Heart left ventricle (tissue), 16 donors: ENCODE results near the gene SCO1. TPM values are rescaled to one million over a fixed set of nuclear protein-coding genes. Genes with fewer than 3 reads are reported as not detected.
A peak's percentile ranks its signal among the peaks of the same experiment; 100 is the strongest.

Source experiments
- ATAC-seq, 4 donors: fragments of 200-7000 bp; cut with Tn5 transposase; one replicate each; pipeline ENCODE4 v1.9.1; 2020 to 2022; ENCODE audit warnings: moderate library complexity in 4 of 4, mild to moderate bottlenecking in 3 of 4, moderate number of reproducible peaks in 1 of 4
- DNase-seq, 5 donors: peaks; one replicate each; pipeline ENCODE4 v3.0.0-alpha.2; 2020
- H3K27ac ChIP-seq, 12 donors: fragments of 200-600 bp; sonication (generic) in 4 of 12; one replicate each; pipeline versions ENCODE4 v1.5.0 to v1.8.0; 2016 to 2022; ENCODE audit warnings: mild to moderate bottlenecking in 2 of 12
- H3K27me3 ChIP-seq, 9 donors: fragments of 200-600 bp; sonication (generic) in 2 of 9; one replicate each; pipeline versions ENCODE4 v1.5.1 to v1.8.0; 2016 to 2022; ENCODE audit warnings: mild to moderate bottlenecking in 3 of 9
- H3K36me3 ChIP-seq, 9 donors: fragments of 200-600 bp; sonication (generic) in 2 of 9; one replicate each; pipeline versions ENCODE4 v1.5.0 to v1.8.0; 2018 to 2022; ENCODE audit warnings: mild to moderate bottlenecking in 2 of 9
- H3K4me1 ChIP-seq, 12 donors: fragments of 200-600 bp; sonication (generic) in 4 of 12; one replicate each; pipeline versions ENCODE4 v1.5.0 to v1.8.0; 2016 to 2022; ENCODE audit warnings: mild to moderate bottlenecking in 3 of 12
- H3K4me3 ChIP-seq, 12 donors: fragments of 200-600 bp; sonication (generic) in 4 of 12; one replicate each; pipeline versions ENCODE4 v1.5.0 to v1.8.0; 2017 to 2022; ENCODE audit warnings: mild to moderate bottlenecking in 9 of 12, moderate library complexity in 4 of 12
- H3K9me3 ChIP-seq, 12 donors: fragments of 200-600 bp; sonication (generic) in 4 of 12; one replicate each; pipeline versions ENCODE4 v1.5.0 to v1.8.0; 2016 to 2022; ENCODE audit warnings: mild to moderate bottlenecking in 1 of 12
- POLR2A ChIP-seq, 2 donors: fragments of 450-650 bp; IDR thresholded peaks; one replicate each; pipeline ENCODE4 v1.6.1; 2017; ENCODE audit warnings: antibody characterized with exemption in 2 of 2, mild to moderate bottlenecking in 2 of 2, moderate library complexity in 2 of 2
- WGBS, 4 donors: extraction: QIAGEN DNeasy Blood & Tissue Kit in 2 of 4; methylation state at CpG; one replicate each; pipeline versions ENCODE4 v1.1.5 to v1.1.7; 2013 to 2018; 5-methylcytosine and 5-hydroxymethylcytosine counted together
- intact Hi-C, 10 donors: fragments of 100-400 bp; cut with DNase I; formaldehyde crosslinking; loops; one replicate each; pipeline versions ENCODE4 v1.11.1 to v1.14.2; 2022
- polyA plus RNA-seq, 2 donors: library from polyadenylated mRNA; stranded (reverse); fragments of 200-250 nt; gene quantifications; one replicate each; pipeline ENCODE4 v1.2.3, GENCODE V29; 2013
- total RNA-seq, 9 donors: library from RNA; depleted of rRNA in 2 of 9; stranded (reverse); fragments of >200 nt in 2 of 9; fragmentation: NEBNext Ultra II Directional in 3 of 9; extraction: Animal tissue kit (Norgen Biotek cat#: 25700) in 3 of 9; gene quantifications; one replicate each; pipeline versions ENCODE4 v1.1.0 to v1.2.4, GENCODE V29; 2016 to 2023
- TF ChIP-seq, protein P1 (sequence below), 12 donors: fragments of 200-600 bp; sonication (generic) in 4 of 12; IDR thresholded peaks; one replicate each; pipeline versions ENCODE4 v1.5.0 to v1.8.0; 2018 to 2022; ENCODE audit warnings: antibody characterized with exemption in 12 of 12, mild to moderate bottlenecking in 5 of 12
- donor health status: ischemic (EF 13 %, LVEDD 7.1; RV severe dilation, severe dysfunction).
- donor health status: healthy with polysubstance abuse.
- donor health status: DM: no; HTN: yes; CAD: no.
- donor health status: DM: no; HTN: no; CAD: no.
- donor health status: ischemic (EF 25% LVEDD 6.9; RV normal size, moderate dysfunction).
- donor health status: ischemic (EF 25% LVEDD 5.7; RV mildly dilated, moderate dysfunction).
- donor health status: healthy.
- donor health status: DM: yes; HTN: yes; CAD: no.
- donor health status: ischemic (EF 35%, LVEDD 5.7; RV mildly dilated, moderate dysfunction).
- donor health status: nonischemic (EF 11% LVEDD 7.7; RV severe dilation, severe dysfunction).
- donor health status: DM: yes; HTN: yes; CAD: no.
- donor health status: PGD.
- donor health status: ischemic (EF 29% LVEDD 5.4; RV normal size, mild dysfunction).
- donor health status: nonischemic (EF 23%, LVEDD 6.1; RV moderate dilation, normal function).

Gene SCO1
- total and polyA plus RNA-seq, 11 donors: 9.2 to 53.4 (median 31.4) TPM

DNA sequence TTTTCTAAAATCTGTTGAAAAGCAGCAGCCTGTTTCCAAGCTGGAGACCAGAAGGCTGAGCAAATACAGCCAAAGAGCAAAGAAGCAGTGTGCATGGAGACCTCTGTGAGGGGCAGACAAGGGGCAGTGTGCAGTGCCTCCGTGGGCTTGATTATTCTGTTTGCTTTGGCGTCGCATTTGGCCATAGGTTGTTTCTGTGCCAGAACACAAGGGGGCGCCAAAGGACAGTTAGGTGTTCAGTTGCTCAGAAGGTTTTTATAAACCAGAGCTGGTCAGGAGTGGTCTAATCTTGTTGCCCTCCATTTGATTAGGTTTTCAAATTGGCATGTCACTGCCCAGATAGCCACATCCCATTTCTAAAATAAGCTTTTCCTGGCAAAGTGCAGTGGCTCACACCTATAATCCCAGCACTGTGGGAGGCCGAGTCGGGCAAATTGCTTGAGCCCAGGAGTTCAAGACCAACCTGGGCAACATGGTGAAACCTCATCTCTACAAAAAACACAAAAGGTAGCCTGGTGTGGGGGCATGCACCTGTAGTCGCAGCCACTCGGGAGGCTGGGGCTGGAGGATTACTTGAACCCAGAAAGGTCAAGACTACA lies 50.8 kb downstream of the SCO1 start:
- no peak overlapping the region for H3K27ac ChIP-seq
- no peaks in the 10 kb centered on the region for H3K27me3 ChIP-seq
- H3K9me3 ChIP-seq: no peaks in the 10 kb centered on the region
- peak; percentile 63 to 80 (median 64) for DNase-seq
- peaks cover 0 to 3% (median 0%) of the 10 kb centered on the region in 12 donors for H3K4me1 ChIP-seq
- intact Hi-C loops: loop anchor here (1.0 to 10.0 kb wide), 6 partner anchors 196 to 498 kb away; no protein-coding TSS in a partner anchor
- WGBS, 4 donors: 41 to 45% (median 42%) methylated on average over 8 of the region's 8 CpGs
- no peak overlapping the region for H3K4me3 ChIP-seq
- peaks cover 0 to 16% (median 5%) of the 10 kb centered on the region in 9 donors for H3K36me3 ChIP-seq
- peak in 3 of 4 donors; percentile 51 to 73 (median 65) for ATAC-seq
- TF ChIP-seq POLR2A (IDR thresholded peaks at IDR 0.05): no peak
- TF ChIP-seq, protein P1, sequence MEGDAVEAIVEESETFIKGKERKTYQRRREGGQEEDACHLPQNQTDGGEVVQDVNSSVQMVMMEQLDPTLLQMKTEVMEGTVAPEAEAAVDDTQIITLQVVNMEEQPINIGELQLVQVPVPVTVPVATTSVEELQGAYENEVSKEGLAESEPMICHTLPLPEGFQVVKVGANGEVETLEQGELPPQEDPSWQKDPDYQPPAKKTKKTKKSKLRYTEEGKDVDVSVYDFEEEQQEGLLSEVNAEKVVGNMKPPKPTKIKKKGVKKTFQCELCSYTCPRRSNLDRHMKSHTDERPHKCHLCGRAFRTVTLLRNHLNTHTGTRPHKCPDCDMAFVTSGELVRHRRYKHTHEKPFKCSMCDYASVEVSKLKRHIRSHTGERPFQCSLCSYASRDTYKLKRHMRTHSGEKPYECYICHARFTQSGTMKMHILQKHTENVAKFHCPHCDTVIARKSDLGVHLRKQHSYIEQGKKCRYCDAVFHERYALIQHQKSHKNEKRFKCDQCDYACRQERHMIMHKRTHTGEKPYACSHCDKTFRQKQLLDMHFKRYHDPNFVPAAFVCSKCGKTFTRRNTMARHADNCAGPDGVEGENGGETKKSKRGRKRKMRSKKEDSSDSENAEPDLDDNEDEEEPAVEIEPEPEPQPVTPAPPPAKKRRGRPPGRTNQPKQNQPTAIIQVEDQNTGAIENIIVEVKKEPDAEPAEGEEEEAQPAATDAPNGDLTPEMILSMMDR (IDR thresholded peaks at IDR 0.05): peak; percentile 72 to 89 (median 83)

DNA sequence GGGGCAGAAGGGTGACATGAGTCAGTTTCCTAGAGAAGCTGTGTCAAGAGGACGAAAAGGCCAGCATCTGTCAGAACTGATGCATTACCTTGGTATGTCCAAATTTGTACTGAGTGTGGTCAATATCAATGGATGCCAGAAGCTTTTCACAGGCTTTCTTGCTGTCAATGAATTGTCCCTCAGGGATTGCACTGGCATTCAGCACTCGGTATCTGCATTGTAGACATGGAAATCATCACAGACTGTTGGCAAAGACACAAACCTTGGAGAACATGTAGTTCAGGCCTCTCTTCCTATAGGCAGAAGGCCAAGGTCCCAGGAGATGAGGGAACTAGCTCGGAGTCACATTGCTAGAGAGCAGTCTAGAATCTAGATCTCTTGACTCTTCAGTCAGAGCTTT lies 56.9 kb downstream of the SCO1 start:
- Histone ChIP-seq H3K36me3 (peaks cover 0 to 41% (median 20%) of the 10 kb centered on the region in 9 donors), H3K27me3 (no peaks in the 10 kb centered on the region), H3K4me3 (no peak overlapping the region), H3K27ac (no peak overlapping the region), H3K4me1 (no peaks in the 10 kb centered on the region), H3K9me3 (no peaks in the 10 kb centered on the region)
- TF ChIP-seq, protein P1 (IDR thresholded peaks at IDR 0.05): no peak
- no peak for TF ChIP-seq POLR2A (IDR thresholded peaks at IDR 0.05)
- WGBS, 4 donors: 42 to 77% (median 59%) methylated on average over 3 of the region's 3 CpGs
- no peak for ATAC-seq
- DNase-seq: no peak
- intact Hi-C loops: loop anchor here in 2 of 10 donors (10.0 kb wide), 2 partner anchors 204 to 504 kb away; no protein-coding TSS in a partner anchor

DNA sequence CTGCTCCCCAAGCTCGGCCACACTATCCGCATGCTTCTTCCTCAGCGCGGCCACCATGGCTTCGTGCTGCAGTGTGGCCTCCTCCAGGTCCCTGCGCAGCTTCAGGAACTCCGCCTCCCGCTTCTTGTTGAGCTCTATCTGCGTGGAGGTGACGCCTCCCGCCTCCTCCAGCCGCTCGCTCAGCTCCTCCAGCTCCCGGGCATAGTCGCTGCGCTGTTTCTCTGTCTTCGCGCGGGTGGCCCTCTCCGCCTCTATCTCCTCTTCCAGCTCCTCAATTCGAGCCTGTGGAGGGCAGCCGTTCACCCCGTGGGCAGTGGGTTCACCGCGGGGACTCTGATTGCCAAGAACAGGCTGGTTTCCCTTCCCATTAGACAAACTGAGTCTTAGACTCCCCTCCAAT lies 59.2 kb downstream of the SCO1 start:
- 90 to 94% (median 92%) methylated on average over 25 of the region's 25 CpGs for WGBS, 4 donors
- Histone ChIP-seq H3K36me3 (peaks cover 0 to 52% (median 24%) of the 10 kb centered on the region in 9 donors), H3K4me1 (no peaks in the 10 kb centered on the region), H3K4me3 (no peak overlapping the region), H3K27ac (no peak overlapping the region), H3K27me3 (no peaks in the 10 kb centered on the region), H3K9me3 (no peaks in the 10 kb centered on the region)
- intact Hi-C loops: no loop called here
- TF ChIP-seq POLR2A (IDR thresholded peaks at IDR 0.05): no peak
- TF ChIP-seq, protein P1 (IDR thresholded peaks at IDR 0.05): no peak
- no peak for DNase-seq
- no peak for ATAC-seq

DNA sequence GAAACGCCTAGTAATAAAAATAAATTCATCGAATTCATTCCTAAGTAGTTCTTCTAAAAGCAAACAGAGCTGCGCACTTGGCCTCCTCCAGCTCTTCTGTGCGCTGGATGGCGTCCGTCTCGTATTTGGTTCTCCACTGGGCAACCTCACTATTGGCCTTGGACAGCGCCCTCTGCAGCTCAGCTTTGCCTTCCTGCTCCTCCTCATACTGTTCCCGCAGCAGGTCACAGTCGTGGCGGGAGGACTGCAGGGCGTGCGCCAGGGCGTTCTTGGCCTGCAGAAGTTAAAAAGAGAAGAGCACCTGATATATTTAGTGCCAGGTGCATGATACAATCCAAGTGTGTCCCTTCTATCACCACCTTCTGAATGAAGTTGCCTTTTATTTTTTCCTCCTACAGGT lies 62.0 kb downstream of the SCO1 start:
- ATAC-seq: no peak
- Histone ChIP-seq H3K4me1 (no peaks in the 10 kb centered on the region), H3K36me3 (peaks cover 0 to 36% (median 14%) of the 10 kb centered on the region in 9 donors), H3K27me3 (no peaks in the 10 kb centered on the region), H3K9me3 (no peaks in the 10 kb centered on the region), H3K4me3 (no peak overlapping the region), H3K27ac (no peak overlapping the region)
- TF ChIP-seq, protein P1 (IDR thresholded peaks at IDR 0.05): no peak
- DNase-seq: no peak
- intact Hi-C loops: no loop called here
- 90 to 94% (median 92%) methylated on average over 14 of the region's 14 CpGs for WGBS, 4 donors
